Superior temporal gyrus (tissue), 1 donor: Measurements from ENCODE around the gene SEC24D.

Source experiments
- DNase-seq: peaks from one replicate; pipeline ENCODE4 v3.0.0-alpha.2; 2016; ENCODE audit errors: extremely low spot score

The SEC24D gene

DNA sequence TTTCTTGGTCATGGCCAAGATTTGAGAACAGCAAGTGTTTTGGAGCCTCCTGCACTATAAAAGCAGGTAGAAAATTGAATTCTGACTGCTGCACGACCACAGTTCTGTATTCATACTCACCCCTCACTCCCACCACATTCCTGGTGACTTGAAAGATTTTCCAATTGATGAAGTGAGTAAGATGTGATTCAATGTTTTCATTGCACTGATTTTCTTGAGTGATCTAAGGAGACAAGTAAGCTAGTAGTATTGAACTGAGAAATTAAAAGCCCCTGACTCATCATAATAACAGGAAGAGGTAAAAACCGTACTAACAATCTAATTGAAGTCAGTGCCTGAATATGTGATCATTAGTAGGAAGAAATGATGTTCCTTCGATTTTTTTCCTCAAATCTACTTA is 6.1 kb upstream of the SEC24D start:
- DNase-seq = no peak

DNA sequence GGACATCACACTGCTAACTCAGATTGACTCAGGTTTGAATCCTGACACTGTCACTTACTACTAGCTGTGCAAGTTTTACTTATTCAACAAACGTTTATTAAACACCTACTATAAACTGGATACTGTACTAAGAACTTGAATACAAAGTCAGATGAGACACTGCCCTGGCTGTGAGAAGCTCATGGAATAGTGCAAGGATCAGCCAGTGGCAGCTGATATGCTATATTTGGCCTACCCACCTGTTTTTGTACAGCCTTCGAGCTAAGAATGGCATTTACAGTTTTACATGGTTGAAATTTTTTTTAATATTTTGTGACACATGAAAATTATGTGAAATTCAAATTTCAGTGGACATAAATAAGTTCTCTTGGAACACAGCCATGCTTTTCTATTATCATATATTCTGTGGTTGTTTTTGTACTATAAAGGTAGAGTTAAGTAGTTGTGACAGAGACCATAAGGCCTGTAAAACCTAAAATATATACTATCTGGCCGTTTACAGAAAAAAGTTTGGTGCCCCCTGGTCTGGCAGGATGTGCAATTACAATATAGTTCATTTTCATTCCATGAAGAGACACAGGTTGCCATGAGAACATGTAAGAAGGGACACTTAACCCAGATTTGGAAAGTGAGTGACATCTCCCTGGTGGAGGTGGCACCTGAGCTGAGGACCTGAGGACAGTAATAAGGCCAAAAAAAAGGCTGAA is 3.4 kb upstream of the SEC24D start:
- no peak for DNase-seq

DNA sequence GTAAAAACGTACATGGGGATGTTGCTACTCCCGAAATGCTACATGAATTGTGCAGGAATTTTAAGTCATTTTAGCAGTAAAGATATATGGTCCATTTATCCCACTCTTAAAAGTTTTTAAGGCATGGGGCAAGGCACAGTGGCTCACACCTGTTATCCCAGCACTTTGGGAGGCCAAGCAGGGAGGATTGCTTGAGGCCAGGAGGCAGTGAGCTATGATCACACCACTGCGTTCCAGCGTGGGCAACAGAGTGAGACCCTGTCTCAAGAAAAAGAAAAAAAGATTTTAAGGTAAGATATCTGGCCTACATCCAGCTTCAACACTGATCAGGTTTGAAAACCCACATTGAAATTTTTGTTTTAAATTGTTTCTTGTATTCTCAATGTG is 1.2 kb upstream of the SEC24D start:
- DNase-seq = no peak

DNA sequence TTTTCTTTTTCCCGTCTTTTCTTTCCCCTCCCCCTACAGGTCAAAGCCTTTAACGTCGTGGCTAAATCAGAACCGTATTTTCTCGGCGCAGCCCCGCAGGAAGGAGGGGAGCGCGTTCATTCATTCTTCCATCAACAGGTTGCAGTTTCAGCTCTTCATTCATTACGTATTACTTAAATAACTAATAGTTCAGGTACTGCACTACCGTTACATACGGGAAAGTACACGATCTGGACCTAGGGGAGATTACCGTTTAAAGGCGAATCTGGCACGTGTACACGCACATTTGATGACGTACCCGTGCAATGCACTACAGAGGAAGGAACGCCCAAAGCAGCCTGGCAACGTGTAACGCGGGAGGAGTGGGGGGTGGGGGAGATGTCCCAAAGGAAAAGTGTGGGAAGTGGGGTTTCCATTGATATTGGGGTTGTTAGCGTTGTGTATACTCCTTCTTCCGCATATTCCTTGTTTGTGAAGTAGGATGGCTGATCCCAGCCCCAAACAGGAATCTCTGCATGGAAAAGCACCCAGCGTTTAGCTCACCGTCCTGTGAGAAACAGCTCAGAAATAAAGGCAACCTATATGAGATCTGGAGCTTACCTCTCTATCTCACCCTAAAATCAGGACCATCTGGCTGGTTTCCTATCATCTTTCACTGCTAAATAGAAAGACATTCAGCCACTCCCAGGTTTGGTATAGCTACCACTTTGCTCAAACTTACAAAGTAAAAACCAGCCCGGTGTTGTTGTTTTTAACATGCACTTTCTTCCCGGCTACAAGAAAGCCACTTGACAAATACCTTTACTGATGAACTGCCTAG is 585 bp upstream of the SEC24D start:
- peak; percentile 57 for DNase-seq

DNA sequence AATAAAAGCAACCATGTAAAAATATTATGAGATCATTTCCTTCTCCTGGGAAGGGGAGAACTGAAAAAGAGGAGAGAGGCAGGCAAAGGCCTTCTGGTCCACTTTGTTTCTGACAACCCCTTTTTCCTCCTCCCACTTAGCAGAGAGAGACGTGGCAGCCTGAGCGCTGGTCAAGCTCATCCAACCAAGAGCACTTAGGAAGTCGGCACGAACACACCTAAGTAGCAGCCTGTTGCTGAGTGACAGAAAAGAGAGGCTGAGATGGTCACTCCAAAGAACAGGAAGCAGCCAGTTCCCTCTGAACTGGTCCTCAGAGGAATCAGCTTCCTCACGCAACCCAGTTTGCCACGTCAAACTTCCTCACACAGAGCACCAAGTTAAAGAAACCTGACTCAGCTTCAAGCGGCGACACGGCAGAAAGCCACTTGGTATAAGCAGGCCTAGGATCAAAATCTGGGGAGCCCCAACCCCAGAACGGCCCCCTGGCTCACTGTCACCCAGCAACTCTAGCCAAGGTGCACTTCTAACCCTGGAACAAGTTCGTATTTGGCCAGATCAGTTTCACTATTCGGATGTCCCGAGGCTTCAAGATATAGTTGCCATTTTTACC is 861 bp downstream of the SEC24D start:
- DNase-seq = peak; percentile 73

DNA sequence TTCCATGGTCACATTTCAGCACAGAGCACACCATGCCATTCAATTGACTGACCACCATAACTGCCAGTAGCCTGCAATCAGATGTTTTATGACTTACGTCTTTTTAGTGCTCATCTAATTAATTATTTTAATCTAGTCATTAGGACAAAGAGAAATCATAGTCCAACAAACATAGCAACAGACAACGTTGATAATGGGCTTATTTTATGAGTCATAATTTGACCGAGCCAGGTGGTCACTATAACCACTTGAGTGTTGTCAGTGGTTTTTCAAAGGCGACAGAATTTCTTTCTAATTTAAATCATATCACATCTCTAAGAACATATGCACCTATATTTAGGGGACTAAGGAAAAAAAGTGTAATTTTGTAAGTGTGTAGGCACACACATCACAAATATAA is 1.9 kb downstream of the SEC24D start:
- DNase-seq = no peak

DNA sequence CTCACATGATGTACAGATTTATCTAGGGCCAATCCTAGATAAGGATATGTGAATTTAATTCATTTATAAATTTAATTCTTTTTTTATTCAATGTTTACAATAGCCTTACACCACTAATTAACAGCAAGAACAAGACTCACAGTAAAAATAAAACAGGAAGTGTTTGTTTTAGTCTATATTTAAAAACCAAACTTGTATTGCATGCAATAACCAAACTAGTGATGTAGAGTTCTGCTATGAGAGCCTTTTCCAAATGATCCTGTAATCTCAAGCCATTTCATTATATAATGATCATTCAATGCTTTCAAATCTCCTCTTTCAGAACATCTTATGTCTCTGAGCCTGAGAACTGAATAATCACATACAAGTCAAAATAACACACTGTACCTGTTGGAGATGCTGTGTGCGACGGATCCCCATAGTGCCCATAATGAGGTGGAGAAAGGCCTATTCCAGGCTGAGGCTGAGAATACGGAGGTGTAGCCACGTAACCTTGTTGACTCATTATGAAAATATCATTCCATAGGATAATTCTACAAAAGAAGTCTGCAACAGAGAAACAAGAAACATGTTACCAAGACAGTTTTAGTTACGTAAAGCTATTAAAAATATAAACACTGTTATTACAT is 2.6 kb downstream of the SEC24D start:
- DNase-seq = no peak

DNA sequence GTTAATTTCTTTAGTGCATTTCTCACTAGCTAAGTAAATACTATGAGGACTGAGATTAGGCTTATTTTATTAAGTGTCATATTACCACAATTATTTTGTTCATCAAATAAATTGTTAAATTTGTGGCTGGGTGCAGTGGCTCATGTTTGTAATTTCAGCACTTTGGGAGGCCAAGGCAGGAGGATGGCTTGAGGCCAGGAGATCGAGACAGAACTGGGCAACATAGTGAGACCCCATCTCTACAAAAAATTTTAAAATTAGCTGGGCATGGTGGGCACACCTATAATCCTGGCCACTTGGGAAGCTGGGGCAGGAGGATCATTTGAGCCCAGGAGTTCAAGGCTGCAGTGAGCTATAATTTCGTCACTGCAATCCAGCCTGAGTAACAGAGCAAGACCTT is 6.8 kb downstream of the SEC24D start:
- DNase-seq = no peak

DNA sequence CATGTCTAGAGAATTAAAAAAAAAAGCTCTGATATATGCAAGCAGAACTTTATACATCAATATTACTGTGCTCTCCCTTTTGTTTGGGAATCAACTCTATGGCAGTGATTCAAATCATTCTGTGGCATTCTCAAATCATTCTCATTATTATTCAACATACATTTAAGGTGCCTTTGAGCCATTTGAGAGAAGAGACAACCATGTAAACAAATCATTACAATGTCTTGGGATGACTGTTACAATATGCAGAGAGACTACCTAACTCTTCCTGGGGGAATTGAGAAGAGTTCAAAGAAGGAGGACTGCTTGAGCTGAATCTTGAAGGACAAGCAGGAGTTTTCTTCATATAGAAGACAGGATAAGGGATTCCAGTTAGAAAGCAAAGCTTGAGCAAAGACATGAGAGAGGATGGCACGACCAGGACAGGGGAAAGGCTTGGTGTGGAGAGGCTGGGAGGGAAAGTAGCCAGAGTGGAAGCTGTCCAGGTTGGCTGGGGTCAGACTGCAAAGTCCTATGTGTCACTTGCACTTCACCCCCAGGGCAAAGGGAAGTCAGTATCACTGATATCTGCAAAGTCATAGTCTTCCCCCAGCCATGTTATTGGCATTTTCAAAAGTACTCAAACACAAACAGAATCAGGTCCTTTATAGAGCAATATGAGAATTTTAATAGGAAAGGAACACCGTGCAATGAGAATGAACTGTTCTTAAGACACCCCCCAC is 9.0 kb downstream of the SEC24D start:
- no peak for DNase-seq

DNA sequence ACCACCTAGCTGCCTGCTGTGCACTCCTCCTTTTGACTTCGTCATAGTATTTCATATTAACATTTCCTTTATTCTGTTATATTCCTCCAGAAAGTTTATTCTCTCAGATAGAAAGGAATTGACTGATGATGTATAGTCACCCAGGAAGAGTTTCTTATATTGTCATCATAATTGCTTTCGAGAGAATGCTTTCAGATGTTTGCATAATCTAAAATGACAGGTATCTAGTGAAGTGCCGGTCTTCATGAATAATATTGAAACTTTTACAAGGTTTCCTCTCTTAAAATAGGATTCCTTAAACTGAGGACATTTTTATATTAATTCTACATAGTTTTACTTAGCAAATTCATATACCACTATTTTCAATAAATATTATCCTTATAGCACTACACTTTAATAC is 10.1 kb downstream of the SEC24D start:
- no peak for DNase-seq

DNA sequence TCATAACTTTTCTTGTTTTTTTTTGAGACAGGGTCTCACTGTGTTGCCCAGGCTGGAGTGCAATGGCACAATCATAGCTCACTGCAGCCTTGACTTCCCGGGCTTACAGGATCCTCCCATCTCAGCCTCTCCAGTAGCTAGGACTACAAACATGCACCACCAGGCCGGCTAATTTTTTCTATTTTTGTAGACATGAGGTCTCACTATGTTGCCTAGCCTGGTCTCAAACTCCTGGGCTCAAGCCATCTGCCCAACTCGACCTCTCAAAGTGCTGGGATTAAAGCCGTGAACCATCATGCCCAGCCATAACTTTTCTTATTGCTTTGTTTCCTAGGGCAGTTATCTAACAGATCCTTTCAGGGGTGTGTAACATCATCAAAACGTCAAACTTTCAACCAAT is 11.8 kb downstream of the SEC24D start:
- DNase-seq = no peak

DNA sequence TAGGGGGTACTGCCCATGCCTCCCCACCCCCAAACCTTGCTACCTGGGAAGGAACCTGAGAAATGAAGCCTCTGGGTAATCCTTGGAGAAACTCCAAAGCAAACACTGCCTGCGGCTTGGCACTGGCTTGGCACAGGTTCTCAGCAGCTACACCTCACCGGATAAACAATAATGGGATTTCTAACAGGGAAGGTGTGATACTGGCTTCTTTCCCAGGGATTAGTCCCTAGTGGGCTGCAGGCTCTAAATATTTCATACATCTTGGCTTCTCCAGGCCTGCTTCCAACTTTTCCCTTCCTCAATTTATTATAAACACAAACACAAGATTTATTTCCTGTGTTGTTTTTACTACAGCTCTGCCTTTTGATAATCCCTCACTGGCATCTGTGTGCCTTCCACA is 12.5 kb downstream of the SEC24D start:
- DNase-seq = no peak

DNA sequence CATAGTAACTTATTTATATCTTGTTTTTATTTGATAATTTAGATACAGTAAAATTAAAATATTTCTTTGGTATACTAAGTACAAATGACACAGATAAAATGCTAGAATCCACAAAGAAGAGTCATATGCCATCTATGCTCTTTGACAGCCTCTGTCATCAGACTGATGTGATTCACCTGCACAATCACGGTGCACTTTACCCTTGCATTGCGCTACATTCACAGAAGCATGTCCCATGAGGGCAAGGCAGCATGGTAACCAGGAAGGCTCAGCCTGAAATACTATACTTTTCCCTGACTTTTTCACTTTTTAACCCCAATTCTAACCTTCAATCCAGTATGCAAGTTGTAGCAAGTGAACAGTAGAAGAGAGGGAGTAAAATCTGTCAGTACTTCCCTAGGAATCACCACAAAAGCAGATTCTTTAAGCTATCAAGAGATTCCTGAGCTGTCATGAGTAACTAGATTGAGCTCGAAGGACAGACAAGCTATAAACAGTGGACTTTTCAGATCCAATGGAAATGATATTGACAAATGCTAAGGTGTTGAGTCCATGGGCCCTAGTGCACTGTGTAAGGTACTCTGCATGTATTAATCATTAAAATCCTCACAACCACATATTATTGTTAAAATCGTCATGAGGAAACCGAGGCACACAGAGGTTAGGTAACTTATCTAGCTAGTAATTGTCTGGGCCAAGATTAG is 14.2 kb downstream of the SEC24D start:
- no peak for DNase-seq

DNA sequence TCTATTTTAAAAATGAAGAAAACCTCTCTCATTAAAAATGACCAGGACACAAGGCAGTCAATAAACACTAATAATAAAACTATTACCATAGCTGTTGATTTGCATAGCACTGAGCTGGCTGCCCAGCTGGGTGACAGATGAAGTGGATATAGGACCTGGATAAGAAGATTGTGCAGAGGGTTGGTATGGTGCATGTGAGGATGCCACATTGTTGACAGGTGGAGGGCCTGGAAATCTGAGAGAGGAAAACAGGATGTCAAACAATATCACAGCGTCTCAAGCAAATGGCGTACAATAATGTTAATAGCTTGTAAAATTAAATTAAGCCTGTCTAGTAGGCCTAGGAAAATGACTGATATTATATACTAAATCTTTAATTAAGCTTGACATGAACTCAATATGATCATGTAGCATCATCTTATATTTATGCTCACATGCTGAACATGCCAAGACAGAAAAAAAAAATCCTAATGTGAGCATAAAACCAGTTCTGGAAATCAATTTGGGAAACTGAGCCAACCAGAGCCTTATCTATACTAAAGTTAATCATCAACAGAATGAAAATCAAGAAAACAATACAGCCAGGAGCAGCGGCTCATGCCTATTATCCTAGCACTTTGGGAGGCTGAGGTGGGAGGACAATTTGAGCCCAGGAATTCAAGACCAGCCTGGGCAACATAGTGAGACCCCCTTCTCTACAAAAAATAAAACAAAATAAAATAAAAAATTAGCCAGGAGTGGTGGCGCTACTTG is 18.6 kb downstream of the SEC24D start:
- DNase-seq = no peak

DNA sequence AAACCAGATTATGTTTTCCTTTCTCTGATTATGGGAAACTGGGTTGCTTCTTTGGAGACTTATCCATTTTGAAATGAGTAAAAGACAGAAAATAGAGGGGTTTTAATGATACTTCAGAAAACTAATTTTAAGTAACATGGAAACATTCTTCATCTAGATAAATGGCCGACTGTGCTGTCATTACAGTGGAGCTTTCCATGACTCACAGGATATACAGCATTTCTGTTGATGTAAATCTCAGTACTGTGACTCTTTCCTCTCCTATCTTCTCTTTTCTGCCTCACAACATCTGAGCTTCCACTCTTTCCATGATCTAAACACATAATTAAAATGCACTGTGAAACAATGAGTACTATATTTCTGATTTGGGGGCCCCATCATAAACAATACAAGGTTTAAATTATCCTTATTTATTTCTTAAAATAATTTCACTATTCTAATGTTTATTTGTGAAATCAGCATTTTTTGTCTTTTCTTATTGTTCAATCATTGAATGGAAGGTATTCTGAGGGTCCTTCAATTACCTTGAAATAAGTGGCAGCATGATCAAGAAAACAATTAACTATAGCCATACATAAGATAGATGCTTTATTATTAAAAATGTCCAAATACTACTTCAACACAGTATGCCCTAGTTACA is 19.3 kb downstream of the SEC24D start:
- DNase-seq = no peak

DNA sequence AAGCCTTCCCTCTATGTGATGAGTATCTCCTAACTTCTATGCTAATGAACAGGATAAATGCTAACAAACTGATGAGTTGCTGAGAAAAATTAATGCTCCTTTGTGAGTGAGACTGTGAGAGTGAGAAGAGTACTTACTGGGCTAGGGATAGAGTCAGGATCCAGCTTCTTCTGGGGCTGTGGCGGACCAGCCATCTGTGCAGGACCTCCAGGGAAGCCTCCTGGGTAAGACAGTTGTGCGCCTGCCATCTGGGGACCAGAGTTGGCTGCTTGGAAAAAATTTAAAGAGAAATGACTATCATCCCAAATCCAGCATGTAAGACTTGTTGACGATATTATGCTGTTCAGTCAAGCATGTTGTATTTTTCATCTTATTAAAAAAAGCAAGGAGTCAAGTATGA is 21.0 kb downstream of the SEC24D start:
- no peak for DNase-seq

DNA sequence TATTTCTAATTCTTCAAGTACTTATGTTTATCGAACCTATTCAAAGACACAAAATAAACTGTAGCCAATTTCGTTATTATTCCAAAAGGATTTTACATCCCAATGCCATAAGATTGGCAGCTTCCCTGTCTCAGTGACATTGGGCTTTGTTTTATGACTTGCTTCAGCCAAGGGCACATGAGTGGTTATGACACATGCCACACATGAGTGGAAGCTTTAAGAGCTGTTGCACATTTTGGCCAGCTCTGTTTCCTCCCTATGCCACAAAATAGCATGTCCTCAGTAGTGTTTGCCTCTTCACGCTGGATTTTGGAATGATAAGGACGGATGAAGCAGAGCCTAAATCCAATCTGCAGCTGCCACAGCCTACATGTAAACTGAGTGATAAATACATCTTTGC is 21.9 kb downstream of the SEC24D start:
- DNase-seq = no peak

DNA sequence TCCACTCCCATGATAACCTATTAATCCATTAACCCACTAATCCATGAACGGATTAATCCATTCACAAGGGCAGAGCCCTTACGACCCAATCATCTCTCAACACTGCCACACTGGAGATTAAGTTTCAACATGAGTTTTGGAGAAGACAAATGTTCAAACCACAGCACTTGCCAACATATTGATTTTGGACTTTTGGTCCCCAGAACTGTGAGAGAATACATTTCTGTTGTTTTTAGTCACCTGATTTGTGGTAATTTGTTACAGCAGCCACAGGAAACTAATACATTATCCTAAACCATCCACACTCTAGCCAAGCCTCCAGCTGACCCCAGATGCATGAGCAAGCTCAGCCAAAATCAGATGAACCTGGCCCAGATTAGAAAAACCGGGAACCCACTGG is 22.4 kb downstream of the SEC24D start:
- no peak for DNase-seq

DNA sequence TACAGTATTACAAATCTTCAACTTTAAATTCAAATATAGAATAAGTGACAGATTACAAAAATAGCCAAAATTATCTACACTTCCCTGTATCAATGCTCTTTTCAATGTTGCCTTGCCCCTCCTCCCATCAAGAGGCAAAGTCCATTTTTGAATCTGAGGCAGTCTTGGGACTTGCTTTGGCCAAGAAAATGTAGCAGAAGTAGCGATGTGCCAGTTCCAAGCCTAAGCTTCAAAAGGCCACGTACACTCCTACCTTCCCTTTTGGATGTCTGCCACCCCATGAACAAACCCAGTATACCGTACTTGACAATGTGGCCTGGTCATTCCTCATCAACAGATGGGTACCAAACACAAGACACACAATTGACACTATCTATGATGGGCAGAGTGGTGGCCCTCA is 24.1 kb downstream of the SEC24D start:
- DNase-seq = no peak
